Measurements from ENCODE around the gene UNC119B. TPM values are rescaled to one million over a fixed set of nuclear protein-coding genes. Genes with fewer than 3 reads are reported as not detected.

The UNC119B gene
- total RNA-seq, 1 donor from 2014 or later: 11.5 TPM

DNA sequence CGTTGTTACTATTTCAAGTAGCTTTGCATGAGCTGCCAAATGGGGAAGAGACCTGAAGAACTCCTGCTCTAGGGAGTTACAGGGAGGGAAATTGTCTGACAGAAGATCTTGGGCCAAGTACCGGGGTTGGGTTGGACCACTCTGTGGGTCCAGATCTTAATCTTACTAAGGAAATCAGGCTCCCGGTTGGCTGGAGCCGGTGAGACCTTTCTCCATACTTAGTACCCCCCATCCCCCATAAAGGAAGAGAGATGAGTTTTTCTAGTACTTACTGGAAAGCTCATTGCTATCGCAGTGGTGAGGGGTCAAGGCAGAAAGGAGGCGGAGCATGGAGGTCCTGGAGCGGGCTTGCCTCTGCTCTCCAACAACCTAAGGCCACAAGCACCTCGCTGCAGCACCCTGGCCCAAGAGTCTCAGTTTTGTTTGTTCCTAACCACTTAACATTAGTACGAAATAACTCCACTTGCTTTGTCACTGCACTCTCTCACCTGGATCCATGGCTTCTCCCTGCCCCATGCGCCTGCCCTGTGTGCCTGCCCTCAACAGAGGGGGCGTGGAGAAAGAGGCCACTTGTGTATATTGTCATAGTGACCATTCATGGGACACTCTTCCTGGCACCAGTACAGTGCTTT is 6.8 kb upstream of the UNC119B start:
- no peaks in the 10 kb centered on the region for H3K9me3 ChIP-seq (replicated peaks)
- intact Hi-C loops (cut with micrococcal nuclease): no loop called here
- TF ChIP-seq, protein P1, sequence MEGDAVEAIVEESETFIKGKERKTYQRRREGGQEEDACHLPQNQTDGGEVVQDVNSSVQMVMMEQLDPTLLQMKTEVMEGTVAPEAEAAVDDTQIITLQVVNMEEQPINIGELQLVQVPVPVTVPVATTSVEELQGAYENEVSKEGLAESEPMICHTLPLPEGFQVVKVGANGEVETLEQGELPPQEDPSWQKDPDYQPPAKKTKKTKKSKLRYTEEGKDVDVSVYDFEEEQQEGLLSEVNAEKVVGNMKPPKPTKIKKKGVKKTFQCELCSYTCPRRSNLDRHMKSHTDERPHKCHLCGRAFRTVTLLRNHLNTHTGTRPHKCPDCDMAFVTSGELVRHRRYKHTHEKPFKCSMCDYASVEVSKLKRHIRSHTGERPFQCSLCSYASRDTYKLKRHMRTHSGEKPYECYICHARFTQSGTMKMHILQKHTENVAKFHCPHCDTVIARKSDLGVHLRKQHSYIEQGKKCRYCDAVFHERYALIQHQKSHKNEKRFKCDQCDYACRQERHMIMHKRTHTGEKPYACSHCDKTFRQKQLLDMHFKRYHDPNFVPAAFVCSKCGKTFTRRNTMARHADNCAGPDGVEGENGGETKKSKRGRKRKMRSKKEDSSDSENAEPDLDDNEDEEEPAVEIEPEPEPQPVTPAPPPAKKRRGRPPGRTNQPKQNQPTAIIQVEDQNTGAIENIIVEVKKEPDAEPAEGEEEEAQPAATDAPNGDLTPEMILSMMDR (IDR thresholded peaks at IDR 0.05; ENCODE audit: borderline replicate concordance): no peak
- no peaks in the 10 kb centered on the region for H3K27me3 ChIP-seq (ENCODE audit: low read depth)
- DNase-seq: no peak
- H3K4me3 ChIP-seq: no peak overlapping the region
- peak overlapping the region; percentile 87 for H3K27ac ChIP-seq (replicated peaks)
- H3K36me3 ChIP-seq: peaks cover 31% of the 10 kb centered on the region
- H3K4me1 ChIP-seq: peaks cover 65% of the 10 kb centered on the region

DNA sequence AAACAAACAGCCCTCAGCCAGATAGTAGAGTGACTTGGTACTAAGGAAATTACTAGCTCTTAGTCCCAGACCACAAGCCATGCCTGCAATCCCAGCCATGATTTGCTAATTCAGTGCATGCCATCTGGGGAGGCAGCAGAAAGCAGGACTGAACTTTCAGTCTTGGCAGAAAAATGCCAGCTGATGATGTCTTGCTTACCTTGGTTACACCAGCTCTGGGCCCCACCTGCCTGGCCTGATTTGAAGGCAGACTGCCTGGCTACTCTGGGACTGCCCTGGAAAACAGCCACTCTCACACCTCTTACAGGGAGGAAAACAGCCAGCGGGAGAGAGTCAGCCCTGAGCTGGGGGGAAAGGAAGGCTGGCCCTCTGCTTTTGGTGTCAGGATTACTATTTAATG is 4.6 kb upstream of the UNC119B start:
- peak overlapping the region; percentile 10 for H3K27ac ChIP-seq (replicated peaks)
- H3K27me3 ChIP-seq (ENCODE audit: low read depth): no peaks in the 10 kb centered on the region
- TF ChIP-seq, protein P1 (IDR thresholded peaks at IDR 0.05; ENCODE audit: borderline replicate concordance): no peak
- no peak for DNase-seq
- H3K4me1 ChIP-seq: peaks cover 53% of the 10 kb centered on the region
- no peaks in the 10 kb centered on the region for H3K9me3 ChIP-seq (replicated peaks)
- no peak overlapping the region for H3K4me3 ChIP-seq
- peaks cover 15% of the 10 kb centered on the region for H3K36me3 ChIP-seq
- intact Hi-C loops (cut with micrococcal nuclease): no loop called here

- H3K9me3 ChIP-seq (replicated peaks): no peaks in the 10 kb centered on the region
- no peak overlapping the region for H3K4me3 ChIP-seq
- peaks cover 53% of the 10 kb centered on the region for H3K4me1 ChIP-seq
- no peaks in the 10 kb centered on the region for H3K27me3 ChIP-seq (ENCODE audit: low read depth)
- H3K36me3 ChIP-seq: peaks cover 15% of the 10 kb centered on the region
- DNase-seq: no peak
- TF ChIP-seq, protein P1 (IDR thresholded peaks at IDR 0.05; ENCODE audit: borderline replicate concordance): no peak
- intact Hi-C loops (cut with micrococcal nuclease): no loop called here
- no peak overlapping the region for H3K27ac ChIP-seq (replicated peaks)
Measured at GRCh38 chr12:120706029-120706428, 4.2 kb upstream of the UNC119B start.

DNA sequence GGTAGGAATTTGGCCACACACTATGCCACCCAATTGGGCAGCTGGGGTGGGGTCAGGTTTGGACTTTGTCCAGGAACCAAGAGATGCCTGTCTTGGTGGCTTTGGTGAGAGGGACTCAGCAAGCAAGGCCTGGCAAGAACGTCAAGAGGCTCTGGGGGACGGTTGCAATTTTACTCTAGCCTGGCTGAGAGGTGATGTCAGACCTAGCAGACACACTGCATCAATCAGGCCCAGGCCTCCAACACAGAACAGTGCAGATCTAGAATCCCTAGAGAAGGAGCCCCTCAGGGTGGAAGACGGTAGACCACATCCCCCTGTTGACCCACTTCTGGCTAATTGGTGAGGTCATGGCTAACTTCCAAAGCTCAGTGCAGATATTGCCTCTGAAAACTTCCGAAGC is 1.6 kb upstream of the UNC119B start:
- Histone ChIP-seq H3K27ac (replicated peaks) (no peak overlapping the region), H3K4me1 (peaks cover 51% of the 10 kb centered on the region), H3K9me3 (replicated peaks) (no peaks in the 10 kb centered on the region), H3K27me3 (ENCODE audit: low read depth) (no peaks in the 10 kb centered on the region), H3K4me3 (no peak overlapping the region), H3K36me3 (peaks cover 5% of the 10 kb centered on the region)
- DNase-seq: no peak
- intact Hi-C loops (cut with micrococcal nuclease): no loop called here
- TF ChIP-seq, protein P1 (IDR thresholded peaks at IDR 0.05; ENCODE audit: borderline replicate concordance): no peak

- TF ChIP-seq, protein P1 (IDR thresholded peaks at IDR 0.05; ENCODE audit: borderline replicate concordance): no peak
- intact Hi-C loops (cut with micrococcal nuclease): loop anchor here (5.0 kb wide), 1 partner anchor 64 kb away; no protein-coding TSS in a partner anchor
- Histone ChIP-seq H3K27me3 (ENCODE audit: low read depth) (no peaks in the 10 kb centered on the region), H3K4me3 (peak overlapping the region; percentile 76), H3K4me1 (peaks cover 44% of the 10 kb centered on the region), H3K36me3 (peaks cover 23% of the 10 kb centered on the region), H3K27ac (replicated peaks) (peak overlapping the region; percentile 91), H3K9me3 (replicated peaks) (no peaks in the 10 kb centered on the region)
- no peak for DNase-seq
Measured at GRCh38 chr12:120710805-120711296, 593 bp downstream of the UNC119B start.
